VCaP (cell line): Measurements from ENCODE around the gene LSAMP.
"Not testable (repeated sequence)": the region's sequence is repeated elsewhere in the genome, so short reads cannot be mapped to it uniquely, and the experiment has no call there.

Experiments used
- H3K27ac ChIP-seq: fragments of 450-650 bp; 2 replicates; pipeline ENCODE4 v1.5.1; 2017
- CTCF ChIP-seq: fragments of 450-650 bp; conservative IDR thresholded peaks from 2 replicates; pipeline ENCODE4 v1.5.1; 2017; ENCODE audit warnings: mild to moderate bottlenecking, moderate library complexity

Gene LSAMP

DNA sequence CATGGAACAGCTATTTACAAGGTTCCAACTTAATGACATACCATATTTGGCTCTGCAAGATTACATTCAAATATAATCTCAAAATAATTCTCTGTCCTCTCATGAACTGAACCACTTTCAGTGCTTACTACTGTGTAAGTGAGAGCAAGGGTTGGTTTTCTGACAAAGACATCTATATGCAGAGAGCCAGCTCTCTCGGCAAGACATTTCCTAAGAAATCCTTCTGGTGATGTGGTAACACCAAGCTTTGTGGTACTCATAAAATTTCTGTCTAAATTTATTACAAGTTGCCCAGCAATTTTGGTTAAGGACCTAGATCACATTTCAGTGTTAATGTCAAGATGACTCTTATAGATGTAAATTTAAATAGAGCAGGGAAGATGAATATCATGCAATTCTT lies 637.0 kb downstream of the LSAMP start:
- no peak overlapping the region for H3K27ac ChIP-seq
- no peak for TF ChIP-seq CTCF

- H3K27ac ChIP-seq = no peak overlapping the region
- TF ChIP-seq CTCF = no peak
These were observed 638.8 kb downstream of the LSAMP start for GRCh38 chr3:115806501-115806900.

- no peak overlapping the region for H3K27ac ChIP-seq
- TF ChIP-seq CTCF = no peak
These were observed 639.8 kb downstream of the LSAMP start for GRCh38 chr3:115805520-115805919.

DNA sequence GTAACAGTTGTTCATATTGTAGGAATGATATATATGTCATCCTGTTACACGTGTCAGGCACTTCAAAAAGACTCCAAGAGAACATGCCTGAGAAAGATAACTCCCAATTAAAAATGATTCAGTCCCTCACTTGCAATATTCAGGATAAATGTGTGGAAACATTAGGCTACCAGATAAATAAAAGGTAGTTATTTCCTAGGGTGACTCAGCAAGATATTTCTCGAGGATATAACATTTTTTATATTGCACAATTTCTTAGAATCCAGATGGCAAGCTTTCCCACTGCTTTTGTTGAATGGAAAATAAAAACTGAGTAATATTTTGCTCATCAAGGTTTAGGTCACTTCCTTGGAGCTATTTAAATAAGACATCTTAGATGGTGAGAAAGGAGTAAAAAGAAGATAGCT lies 640.6 kb downstream of the LSAMP start:
- no peak overlapping the region for H3K27ac ChIP-seq
- no peak for TF ChIP-seq CTCF

DNA sequence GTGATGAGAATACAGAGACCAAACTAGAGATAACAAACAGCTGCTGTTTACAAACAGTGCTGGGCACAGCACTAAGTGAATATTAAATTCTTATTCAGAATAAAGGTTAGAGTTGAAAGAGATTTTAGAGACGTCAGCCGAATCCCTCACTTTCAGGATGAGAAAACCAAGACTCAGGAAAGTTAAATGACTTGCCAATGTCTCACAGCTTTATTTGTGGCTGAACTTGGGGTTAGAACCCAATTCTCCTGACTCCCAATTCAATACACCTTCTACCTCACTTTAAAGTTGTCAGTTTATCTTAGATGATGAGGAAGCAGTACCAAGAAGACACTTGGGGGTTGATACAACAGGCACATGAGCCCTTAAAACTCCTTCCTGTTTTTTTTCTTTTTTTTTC lies 641.1 kb downstream of the LSAMP start:
- H3K27ac ChIP-seq = no peak overlapping the region
- no peak for TF ChIP-seq CTCF

- TF ChIP-seq CTCF = no peak
- no peak overlapping the region for H3K27ac ChIP-seq
These were observed 641.6 kb downstream of the LSAMP start for GRCh38 chr3:115803661-115804060.

- TF ChIP-seq CTCF = no peak
- no peak overlapping the region for H3K27ac ChIP-seq
These were observed 644.7 kb downstream of the LSAMP start for GRCh38 chr3:115800489-115801075.

- not testable (repeated sequence) for H3K27ac ChIP-seq
These were observed 645.2 kb downstream of the LSAMP start for GRCh38 chr3:115800065-115800464.
